GM23338 (cell line): ENCODE measurements around the gene PRKX.

ENCODE experiments used
- CREB1 ChIP-seq: fragments of 250-450 bp; sonication (Bioruptor Pico); IDR thresholded peaks from 2 replicates; pipeline ENCODE4 v1.5.0; 2020; ENCODE audit warnings: low read depth, mild to moderate bottlenecking, moderate library complexity
- CTCF ChIP-seq, 2 experiments: fragments of 200-600 bp in 1 of 2; sonication (generic) in 1 of 2; conservative IDR thresholded peaks; 2 replicates each; pipeline versions ENCODE4 v1.5.1 to v1.6.1; 2016 to 2017; ENCODE audit warnings: antibody characterized with exemption in 2 of 2, low read depth in 2 of 2, mild to moderate bottlenecking in 2 of 2, moderate library complexity in 1 of 2
- ETS1 ChIP-seq: IDR thresholded peaks from 2 replicates; pipeline ENCODE4 v1.6.1; 2016; ENCODE audit warnings: antibody characterized with exemption
- EZH2 ChIP-seq: fragments of 200-600 bp; sonication (generic); IDR thresholded peaks from one replicate; pipeline ENCODE4 v1.8.0; 2017; ENCODE audit warnings: antibody characterized with exemption, mild to moderate bottlenecking, low read depth; ENCODE audit not compliant: unreplicated experiment
- EZH2phosphoT487 ChIP-seq: fragments of 200-600 bp; sonication (generic); IDR thresholded peaks from one replicate; pipeline ENCODE4 v1.8.1; 2018; ENCODE audit warnings: antibody characterized with exemption; ENCODE audit not compliant: unreplicated experiment
- JUNB ChIP-seq: IDR thresholded peaks from one replicate; pipeline ENCODE4 v1.6.1; 2016; ENCODE audit warnings: antibody characterized with exemption; ENCODE audit not compliant: unreplicated experiment
- POLR2AphosphoS5 ChIP-seq: IDR thresholded peaks from 2 replicates; pipeline ENCODE4 v1.6.1; 2016; ENCODE audit warnings: antibody characterized with exemption, low read depth
- REST ChIP-seq: IDR thresholded peaks from one replicate; pipeline ENCODE4 v1.6.1; 2018; ENCODE audit warnings: antibody characterized with exemption; ENCODE audit not compliant: unreplicated experiment

- TF ChIP-seq CTCF (conservative IDR thresholded peaks at IDR 0.05; ENCODE audit: low read depth in 2 of 2) = no peak
- TF ChIP-seq EZH2 = no peak
- TF ChIP-seq REST = no peak
- no peak for TF ChIP-seq POLR2AphosphoS5
- TF ChIP-seq CREB1 (CRISPR knock-in tag) = no peak
- no peak for TF ChIP-seq JUNB
- TF ChIP-seq EZH2phosphoT487 = no peak
- no peak for TF ChIP-seq ETS1
These were observed 145.8 kb downstream of the PRKX start for GRCh38 chrX:3567686-3568085.
